Astrocyte (in vitro differentiated cells and primary cell): ENCODE results near the gene RPS14.

Experiments used
- EZH2 ChIP-seq: IDR thresholded peaks from 2 replicates; pipeline ENCODE4 v1.6.1; 2012; ENCODE audit warnings: mild to moderate bottlenecking, low read length, inconsistent platforms; ENCODE audit not compliant: insufficient read depth
- TF ChIP-seq, protein P1 (sequence below): IDR thresholded peaks from 2 replicates; pipeline ENCODE4 v1.5.1; 2011; ENCODE audit warnings: low read depth, mild to moderate bottlenecking, inconsistent platforms, low read length, moderate library complexity; ENCODE audit not compliant: insufficient read depth

DNA sequence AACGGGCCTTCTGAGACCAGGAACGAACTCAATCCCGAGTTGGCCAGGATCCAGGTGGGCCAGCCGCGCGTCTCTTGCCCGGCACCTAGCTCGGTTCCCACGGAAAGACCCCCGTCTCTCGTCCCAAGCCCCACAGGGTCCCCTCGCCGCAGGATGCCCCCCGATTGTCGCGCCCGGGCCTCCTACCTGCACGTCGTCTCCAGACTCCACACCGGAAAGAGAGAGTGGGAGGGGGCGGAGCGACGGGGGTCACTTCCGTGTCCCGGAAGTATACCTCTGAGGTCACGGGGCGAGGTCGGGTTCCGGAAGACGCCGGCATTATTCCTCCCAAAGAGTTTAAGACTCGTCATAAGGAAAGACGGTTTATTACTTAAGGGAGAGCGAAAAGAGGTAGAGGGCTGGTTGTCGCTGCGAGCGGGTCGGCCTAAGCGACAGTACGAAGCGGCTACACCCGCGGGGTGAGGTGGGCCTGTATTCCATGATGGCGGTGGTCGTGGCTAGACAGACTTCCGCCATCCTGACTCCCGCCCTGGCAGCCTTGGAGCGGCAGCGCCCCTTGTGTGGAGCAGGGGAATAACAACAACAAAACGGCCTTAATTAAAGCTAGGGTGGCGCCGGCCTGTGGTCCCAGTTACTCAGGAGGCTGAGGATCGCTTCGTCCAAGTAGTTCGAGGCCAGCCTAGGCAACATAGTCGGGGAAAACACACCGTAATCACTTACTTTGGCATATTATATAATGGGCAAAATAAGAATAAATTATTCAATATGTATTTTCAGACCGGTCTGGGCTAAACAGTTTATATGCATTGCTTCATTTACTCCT is at the start of gene RPS14:
- TF ChIP-seq, protein P1, sequence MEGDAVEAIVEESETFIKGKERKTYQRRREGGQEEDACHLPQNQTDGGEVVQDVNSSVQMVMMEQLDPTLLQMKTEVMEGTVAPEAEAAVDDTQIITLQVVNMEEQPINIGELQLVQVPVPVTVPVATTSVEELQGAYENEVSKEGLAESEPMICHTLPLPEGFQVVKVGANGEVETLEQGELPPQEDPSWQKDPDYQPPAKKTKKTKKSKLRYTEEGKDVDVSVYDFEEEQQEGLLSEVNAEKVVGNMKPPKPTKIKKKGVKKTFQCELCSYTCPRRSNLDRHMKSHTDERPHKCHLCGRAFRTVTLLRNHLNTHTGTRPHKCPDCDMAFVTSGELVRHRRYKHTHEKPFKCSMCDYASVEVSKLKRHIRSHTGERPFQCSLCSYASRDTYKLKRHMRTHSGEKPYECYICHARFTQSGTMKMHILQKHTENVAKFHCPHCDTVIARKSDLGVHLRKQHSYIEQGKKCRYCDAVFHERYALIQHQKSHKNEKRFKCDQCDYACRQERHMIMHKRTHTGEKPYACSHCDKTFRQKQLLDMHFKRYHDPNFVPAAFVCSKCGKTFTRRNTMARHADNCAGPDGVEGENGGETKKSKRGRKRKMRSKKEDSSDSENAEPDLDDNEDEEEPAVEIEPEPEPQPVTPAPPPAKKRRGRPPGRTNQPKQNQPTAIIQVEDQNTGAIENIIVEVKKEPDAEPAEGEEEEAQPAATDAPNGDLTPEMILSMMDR: peak; percentile 84
- no peak for TF ChIP-seq EZH2
